GM12875 (cell line): ENCODE data around the gene CCDC182.

ENCODE experiments used
- H3K4me3 ChIP-seq: one replicate; pipeline ENCODE4 v1.5.1; 2011; ENCODE audit warnings: low read depth, low read length, control low read depth
- CTCF ChIP-seq: IDR thresholded peaks from 2 replicates; pipeline ENCODE4 v1.5.1; 2011; ENCODE audit warnings: low read depth, mild to moderate bottlenecking, control low read depth, inconsistent platforms, low read length, moderate library complexity, borderline replicate concordance; ENCODE audit not compliant: insufficient read depth

The CCDC182 gene

DNA sequence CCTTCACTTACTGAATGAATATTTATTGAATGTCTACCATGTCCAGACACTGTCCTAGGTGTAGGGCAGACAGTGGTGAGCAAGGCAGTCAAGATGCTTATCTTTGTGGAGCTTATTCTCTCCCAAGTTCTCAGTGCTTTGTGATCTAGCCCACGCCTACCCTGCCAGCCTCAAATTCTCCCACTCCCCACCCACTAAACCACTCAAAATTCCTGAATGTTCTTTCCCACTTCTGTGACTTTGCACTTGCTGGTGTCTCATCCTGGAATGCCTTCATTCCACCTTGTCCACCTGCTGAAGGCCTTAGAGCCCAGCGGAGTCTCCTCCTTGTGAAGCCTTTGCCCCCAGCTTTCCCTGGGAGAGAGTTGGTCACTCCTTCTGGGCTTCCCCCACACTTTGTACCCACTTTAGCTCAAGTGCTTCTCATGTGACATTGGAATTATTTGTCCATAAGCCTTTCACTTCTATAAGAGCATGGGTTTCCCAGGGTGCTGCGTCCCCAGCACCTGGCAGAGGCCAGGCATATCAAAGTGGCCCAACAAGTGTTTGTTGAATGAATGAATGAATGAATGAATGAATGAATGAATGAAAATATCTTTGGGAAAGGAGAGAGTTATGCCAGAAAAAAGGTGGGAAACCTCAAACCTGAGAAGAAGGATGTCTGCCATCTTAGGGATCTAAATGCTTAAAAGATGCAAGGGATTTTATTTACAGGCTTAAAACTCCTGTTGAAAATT lies 23.0 kb downstream of the CCDC182 start:
- no peak for TF ChIP-seq CTCF
- H3K4me3 ChIP-seq, result no peak overlapping the region

DNA sequence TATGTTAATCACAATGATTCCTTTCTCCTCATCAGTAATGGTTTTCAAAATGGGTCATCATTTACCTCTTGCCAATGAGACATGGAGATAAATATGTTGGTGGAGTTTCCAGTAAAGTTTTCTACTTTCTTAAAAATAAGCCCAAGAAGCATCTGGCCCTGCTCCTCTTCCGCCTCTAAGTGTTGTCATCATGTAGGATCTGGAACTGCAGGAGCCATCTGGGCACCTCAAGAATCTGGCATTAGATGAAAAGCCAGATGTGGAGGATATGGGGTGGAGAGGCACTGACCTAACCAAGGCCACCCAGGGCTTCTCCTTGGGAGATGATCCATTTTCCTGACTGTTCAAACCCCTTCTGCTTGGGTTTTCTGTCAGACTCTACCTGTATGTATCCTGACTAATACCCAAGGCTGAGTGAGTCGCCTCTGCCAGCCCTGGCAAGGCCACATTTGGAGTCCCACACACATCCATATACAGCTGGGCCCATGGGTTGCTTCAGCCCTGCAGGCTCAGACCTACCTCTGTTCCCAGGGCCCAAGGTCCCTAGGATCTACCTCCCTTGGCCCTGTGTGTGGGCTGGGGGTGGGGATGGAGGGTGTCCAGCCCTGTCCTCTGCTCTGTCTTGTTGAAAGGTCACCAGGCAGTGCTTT lies 24.6 kb downstream of the CCDC182 start:
- no peak for TF ChIP-seq CTCF
- no peak overlapping the region for H3K4me3 ChIP-seq

DNA sequence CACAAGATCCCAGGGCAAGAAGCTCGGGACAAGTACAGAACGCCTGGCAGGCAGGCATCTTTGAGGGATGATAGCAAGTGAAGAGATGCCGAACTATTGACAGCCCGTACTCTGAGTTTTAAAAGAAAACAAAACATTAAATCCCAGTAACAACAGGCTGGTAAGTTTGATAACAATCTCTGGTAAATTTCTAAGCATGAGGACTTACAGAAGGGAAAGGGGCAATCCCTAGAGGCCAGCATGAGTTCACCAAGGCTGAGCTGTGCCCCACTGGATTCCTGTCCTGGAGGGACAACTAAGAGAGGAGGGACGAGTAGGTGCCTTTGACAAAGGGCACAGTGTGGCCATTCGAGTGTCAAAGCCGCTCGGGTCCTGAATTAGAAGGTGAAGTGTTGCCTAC lies 26.2 kb downstream of the CCDC182 start:
- TF ChIP-seq CTCF, result no peak
- H3K4me3 ChIP-seq, result no peak overlapping the region

DNA sequence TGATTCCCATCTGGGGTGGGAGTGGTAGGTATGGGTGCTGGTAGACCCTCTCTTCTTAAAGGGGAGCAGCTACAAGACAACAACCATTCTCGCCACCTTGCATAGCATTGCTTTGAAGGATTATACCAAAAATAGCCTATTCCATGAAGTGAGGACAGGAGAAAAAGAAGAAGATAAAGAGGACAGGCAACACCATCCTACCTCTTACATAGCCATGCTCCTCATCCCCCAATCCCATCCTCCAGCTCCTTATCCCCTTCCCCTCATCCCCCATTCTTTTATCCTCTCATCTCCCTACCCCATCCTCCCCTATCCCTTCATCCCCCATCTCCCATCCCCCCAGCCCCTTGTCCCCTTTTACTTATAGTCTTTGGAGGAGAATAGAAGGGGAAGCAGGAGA lies 29.1 kb downstream of the CCDC182 start:
- TF ChIP-seq CTCF, result no peak
- no peak overlapping the region for H3K4me3 ChIP-seq

GRCh38 chr17:57714665-57715180 lies 30.4 kb downstream of the CCDC182 start:
- no peak for TF ChIP-seq CTCF
- no peak overlapping the region for H3K4me3 ChIP-seq

DNA sequence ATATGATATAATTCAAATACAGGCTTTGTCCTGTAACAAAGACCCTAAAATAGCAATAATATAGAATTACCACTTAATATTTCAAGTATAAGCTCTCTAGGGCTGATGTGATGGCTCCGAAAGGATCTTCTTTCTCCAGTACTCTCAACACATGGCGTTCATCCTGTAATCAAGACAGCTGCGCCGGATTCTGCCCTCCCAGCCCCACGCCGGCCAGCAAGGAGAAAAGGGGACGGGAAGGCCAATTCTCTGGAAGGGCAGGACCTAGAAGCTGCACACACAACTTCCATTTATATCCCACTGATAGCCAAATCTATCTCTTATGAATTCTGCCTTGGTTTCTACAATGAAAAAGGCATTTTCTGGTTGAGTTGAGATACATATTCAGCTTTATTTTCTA lies 32.0 kb downstream of the CCDC182 start:
- no peak overlapping the region for H3K4me3 ChIP-seq
- no peak for TF ChIP-seq CTCF

DNA sequence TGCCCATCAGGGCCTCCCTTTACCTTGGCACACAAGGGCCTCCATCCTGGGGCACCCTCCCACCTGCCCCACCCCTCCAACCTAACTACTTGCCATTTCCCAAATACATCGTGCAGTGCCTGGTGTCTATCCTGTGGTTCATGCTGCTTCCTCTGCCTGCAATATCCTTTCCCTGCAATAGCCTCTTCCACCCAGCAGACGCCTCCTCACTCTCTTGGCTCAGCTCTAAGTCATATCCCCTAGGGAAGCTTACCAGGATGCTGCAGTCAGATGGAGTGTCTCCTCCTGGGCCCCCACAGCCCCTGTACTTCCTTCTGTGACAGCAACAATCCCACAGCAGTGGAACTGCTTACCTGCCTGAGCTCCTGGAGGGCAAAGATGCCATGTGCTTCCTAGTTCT lies 36.7 kb downstream of the CCDC182 start:
- no peak for TF ChIP-seq CTCF
- no peak overlapping the region for H3K4me3 ChIP-seq
